PFSK-1 (cell line): Measurements from ENCODE around the gene FLT3.

ENCODE experiments used
- FOXP2 ChIP-seq: optimal IDR thresholded peaks from 2 replicates; pipeline ENCODE3; 2011; ENCODE audit warnings: borderline replicate concordance, control low read depth, inconsistent platforms; ENCODE audit not compliant: insufficient read depth; ENCODE audit errors: extremely low read length, extremely low read depth
- POLR2AphosphoS5 ChIP-seq: IDR thresholded peaks from 2 replicates; pipeline ENCODE4 v1.6.1; 2012; ENCODE audit warnings: low read depth, mild to moderate bottlenecking, control low read depth, low read length, moderate library complexity
- TF ChIP-seq, protein P1 (sequence below), 2 experiments: IDR thresholded peaks; 2 replicates each; pipeline versions ENCODE4 v1.6.1 to v1.8.0; 2011 to 2012; ENCODE audit warnings: low read depth in 2 of 2, low read length in 2 of 2, control low read depth in 1 of 2, inconsistent platforms in 1 of 2, mild to moderate bottlenecking in 1 of 2, moderate library complexity in 1 of 2; ENCODE audit not compliant: insufficient read depth in 1 of 2

DNA sequence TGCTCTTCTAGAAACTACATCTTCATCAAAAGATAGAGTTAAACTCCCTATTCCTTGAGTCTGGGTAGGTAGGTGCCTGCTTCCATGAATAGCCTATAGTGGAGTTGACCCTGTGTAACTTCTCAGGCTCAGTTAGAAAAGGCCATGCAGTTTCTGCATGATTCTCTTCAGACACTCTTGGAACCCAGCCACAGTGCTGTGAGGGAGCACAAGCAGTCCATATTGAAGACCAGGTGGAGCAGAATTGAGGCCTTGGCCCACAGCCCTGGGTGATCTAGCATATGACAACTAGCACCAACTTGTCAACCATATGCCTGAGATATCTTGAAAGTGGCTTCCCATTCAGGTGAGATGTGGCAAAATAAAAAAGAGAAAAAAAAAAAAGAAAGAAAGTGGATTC is 27.7 kb upstream of the FLT3 start:
- TF ChIP-seq, protein P1, sequence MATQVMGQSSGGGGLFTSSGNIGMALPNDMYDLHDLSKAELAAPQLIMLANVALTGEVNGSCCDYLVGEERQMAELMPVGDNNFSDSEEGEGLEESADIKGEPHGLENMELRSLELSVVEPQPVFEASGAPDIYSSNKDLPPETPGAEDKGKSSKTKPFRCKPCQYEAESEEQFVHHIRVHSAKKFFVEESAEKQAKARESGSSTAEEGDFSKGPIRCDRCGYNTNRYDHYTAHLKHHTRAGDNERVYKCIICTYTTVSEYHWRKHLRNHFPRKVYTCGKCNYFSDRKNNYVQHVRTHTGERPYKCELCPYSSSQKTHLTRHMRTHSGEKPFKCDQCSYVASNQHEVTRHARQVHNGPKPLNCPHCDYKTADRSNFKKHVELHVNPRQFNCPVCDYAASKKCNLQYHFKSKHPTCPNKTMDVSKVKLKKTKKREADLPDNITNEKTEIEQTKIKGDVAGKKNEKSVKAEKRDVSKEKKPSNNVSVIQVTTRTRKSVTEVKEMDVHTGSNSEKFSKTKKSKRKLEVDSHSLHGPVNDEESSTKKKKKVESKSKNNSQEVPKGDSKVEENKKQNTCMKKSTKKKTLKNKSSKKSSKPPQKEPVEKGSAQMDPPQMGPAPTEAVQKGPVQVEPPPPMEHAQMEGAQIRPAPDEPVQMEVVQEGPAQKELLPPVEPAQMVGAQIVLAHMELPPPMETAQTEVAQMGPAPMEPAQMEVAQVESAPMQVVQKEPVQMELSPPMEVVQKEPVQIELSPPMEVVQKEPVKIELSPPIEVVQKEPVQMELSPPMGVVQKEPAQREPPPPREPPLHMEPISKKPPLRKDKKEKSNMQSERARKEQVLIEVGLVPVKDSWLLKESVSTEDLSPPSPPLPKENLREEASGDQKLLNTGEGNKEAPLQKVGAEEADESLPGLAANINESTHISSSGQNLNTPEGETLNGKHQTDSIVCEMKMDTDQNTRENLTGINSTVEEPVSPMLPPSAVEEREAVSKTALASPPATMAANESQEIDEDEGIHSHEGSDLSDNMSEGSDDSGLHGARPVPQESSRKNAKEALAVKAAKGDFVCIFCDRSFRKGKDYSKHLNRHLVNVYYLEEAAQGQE (IDR thresholded peaks at IDR 0.05; ENCODE audit: insufficient read depth in 1 of 2, low read depth in 2 of 2, low read length in 2 of 2), result no peak
- no peak for TF ChIP-seq POLR2AphosphoS5
- TF ChIP-seq FOXP2, result no peak
